ENCODE data around the gene PTPRE.

PTPRE gene

DNA sequence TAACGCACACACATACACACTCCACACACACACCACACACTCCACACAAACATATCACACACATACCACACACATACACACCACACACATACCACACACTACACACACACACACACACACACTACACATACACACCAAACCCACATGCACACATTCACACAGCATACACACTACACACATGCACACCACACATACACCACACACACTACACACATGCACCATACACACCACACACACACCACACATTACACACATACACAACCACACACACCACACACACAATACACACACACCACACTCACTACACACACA, 153.0 kb downstream of the PTPRE start:
- H3K9me3 Mint-ChIP-seq: no peaks in the 10 kb centered on the region
- TF ChIP-seq, protein P1, sequence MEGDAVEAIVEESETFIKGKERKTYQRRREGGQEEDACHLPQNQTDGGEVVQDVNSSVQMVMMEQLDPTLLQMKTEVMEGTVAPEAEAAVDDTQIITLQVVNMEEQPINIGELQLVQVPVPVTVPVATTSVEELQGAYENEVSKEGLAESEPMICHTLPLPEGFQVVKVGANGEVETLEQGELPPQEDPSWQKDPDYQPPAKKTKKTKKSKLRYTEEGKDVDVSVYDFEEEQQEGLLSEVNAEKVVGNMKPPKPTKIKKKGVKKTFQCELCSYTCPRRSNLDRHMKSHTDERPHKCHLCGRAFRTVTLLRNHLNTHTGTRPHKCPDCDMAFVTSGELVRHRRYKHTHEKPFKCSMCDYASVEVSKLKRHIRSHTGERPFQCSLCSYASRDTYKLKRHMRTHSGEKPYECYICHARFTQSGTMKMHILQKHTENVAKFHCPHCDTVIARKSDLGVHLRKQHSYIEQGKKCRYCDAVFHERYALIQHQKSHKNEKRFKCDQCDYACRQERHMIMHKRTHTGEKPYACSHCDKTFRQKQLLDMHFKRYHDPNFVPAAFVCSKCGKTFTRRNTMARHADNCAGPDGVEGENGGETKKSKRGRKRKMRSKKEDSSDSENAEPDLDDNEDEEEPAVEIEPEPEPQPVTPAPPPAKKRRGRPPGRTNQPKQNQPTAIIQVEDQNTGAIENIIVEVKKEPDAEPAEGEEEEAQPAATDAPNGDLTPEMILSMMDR (IDR thresholded peaks at IDR 0.05): no peak
- H3K36me3 Mint-ChIP-seq (ENCODE audit: low read depth): no peaks in the 10 kb centered on the region
- H3K4me1 Mint-ChIP-seq: peaks cover 27% of the 10 kb centered on the region
- H3K27me3 Mint-ChIP-seq (ENCODE audit: low read depth, poor library complexity): peaks cover 6% of the 10 kb centered on the region
- no peak for DNase-seq
- H3K4me3 Mint-ChIP-seq: no peak overlapping the region
- peak overlapping the region; percentile 10 for H3K27ac Mint-ChIP-seq

DNA sequence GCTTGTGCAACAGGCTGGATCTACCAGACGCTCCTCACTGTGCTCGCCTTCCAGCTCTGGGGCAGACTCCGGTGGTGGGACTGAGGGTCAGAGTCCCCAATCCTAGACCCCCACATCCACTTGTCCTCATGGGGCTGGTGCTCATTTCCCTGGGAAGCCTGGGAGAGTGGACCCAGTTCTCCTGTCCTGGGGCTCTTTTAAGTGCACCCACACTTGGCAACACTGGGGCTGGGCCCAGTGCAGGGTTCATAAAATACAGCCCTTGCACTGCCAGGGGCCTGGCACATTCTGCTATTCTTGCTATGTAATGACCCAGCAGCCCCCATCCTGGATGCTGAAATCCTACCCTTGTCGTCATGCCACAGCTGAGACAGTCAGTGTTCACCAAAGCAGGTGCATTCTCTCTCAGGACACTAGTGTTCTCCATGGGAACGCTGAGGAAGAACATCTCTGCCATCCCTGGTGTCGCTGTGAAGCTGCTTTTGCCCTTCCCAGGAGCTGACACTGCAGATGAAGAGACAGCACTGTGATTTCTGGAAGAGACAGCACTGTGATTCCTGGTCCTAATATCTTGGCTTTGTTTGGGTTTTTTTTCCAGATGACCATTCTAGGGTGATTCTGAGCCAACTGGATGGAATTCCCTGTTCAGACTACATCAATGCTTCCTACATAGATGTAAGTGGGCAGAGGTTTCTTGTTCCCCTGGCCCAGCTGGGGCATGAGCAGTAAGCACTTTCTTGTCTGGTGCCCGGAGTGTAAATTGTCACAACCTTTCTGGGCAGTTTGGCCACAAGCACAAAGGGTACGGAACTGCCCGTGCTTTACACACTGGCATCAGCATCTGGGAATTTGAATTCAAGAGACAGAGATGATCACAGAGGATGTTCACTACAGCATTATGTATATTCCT, 153.7 kb downstream of the PTPRE start:
- no peak overlapping the region for H3K27ac Mint-ChIP-seq
- H3K36me3 Mint-ChIP-seq (ENCODE audit: low read depth): no peaks in the 10 kb centered on the region
- TF ChIP-seq, protein P1 (IDR thresholded peaks at IDR 0.05): no peak
- no peak for DNase-seq
- peaks cover 27% of the 10 kb centered on the region for H3K4me1 Mint-ChIP-seq
- no peaks in the 10 kb centered on the region for H3K9me3 Mint-ChIP-seq
- H3K4me3 Mint-ChIP-seq: no peak overlapping the region
- peaks cover 9% of the 10 kb centered on the region for H3K27me3 Mint-ChIP-seq (ENCODE audit: low read depth, poor library complexity)

DNA sequence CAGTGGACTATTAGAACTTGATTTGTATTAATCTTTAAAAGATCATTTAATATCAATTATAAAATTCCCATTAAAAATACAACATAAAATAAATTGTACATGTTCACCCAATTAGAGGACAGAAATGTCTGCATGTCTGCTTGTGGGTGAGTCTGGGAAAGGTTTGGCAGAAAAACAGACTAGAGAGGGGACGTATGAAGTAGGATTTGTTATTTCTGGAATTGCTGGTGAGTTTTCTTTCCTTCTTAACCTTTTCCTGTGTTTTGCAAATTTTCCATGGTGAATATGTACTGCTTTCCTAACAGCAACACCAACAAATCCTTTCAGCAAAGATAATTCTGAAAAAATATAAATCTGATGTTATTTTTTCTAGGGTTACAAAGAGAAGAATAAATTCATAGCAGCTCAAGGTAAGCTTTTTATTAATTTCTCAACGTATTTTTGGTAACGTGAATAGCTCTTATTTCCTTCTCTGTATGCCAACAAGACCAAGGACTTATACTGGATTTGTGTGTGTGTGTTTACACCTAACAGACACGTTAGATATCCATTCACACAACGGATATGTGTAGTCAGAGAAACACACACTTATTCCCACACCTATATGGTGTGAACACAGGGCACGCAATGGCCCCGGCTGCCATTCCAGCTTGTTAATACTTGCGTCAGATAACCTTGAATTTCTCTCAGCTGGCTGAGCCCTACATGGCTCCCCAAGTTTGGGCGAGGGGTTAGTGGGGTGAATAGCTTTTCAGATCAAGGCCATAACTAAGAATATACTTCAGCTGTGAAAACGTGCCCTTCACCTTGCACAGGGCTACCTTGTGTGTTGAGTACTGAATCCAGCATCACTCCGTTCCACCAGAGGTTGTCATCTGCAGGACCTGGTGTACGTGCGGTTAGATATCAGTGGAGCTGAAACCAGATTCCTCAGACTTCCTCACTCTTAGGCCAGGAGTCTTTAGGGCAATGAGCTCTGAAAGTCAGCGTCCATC, 154.7 kb downstream of the PTPRE start:
- peaks cover 9% of the 10 kb centered on the region for H3K27me3 Mint-ChIP-seq (ENCODE audit: low read depth, poor library complexity)
- no peaks in the 10 kb centered on the region for H3K36me3 Mint-ChIP-seq (ENCODE audit: low read depth)
- H3K4me3 Mint-ChIP-seq: peak overlapping the region; percentile 6
- no peaks in the 10 kb centered on the region for H3K9me3 Mint-ChIP-seq
- peaks cover 27% of the 10 kb centered on the region for H3K4me1 Mint-ChIP-seq
- TF ChIP-seq, protein P1 (IDR thresholded peaks at IDR 0.05): no peak
- peak overlapping the region; percentile 24 for H3K27ac Mint-ChIP-seq
- DNase-seq: no peak

DNA sequence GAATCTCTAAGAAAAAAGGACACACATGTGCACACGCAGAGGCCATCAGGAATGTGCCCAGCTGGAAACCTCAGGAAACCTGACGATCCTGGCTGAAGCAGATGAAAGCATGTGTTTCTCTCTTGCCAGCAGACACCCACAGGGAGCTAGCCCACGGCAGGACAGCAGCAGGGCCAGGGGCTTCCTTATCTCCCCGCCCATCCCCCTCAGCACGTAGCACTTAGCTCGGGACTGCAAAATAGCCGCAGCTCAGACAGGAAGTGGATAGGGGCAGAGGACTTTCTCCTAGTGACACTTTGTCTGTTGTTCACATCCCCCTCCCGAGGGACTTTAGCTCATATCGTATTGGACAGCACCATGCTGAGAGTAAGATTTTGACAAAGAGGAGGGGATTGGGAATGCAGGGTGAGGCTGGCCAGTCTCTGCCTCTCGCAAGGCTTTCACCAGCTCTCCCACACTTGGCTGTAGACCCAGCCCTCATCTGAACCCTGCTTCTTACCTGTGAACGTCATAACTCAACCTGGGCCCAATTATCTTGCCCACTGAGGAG, 155.5 kb downstream of the PTPRE start:
- Mint-ChIP-seq H3K36me3 (ENCODE audit: low read depth) (peaks cover 5% of the 10 kb centered on the region), H3K27ac (peak overlapping the region; percentile 24), H3K27me3 (ENCODE audit: low read depth, poor library complexity) (peaks cover 12% of the 10 kb centered on the region), H3K9me3 (no peaks in the 10 kb centered on the region), H3K4me1 (peaks cover 27% of the 10 kb centered on the region), H3K4me3 (peak overlapping the region; percentile 6)
- TF ChIP-seq, protein P1 (IDR thresholded peaks at IDR 0.05): no peak
- DNase-seq: peak; percentile 30

DNA sequence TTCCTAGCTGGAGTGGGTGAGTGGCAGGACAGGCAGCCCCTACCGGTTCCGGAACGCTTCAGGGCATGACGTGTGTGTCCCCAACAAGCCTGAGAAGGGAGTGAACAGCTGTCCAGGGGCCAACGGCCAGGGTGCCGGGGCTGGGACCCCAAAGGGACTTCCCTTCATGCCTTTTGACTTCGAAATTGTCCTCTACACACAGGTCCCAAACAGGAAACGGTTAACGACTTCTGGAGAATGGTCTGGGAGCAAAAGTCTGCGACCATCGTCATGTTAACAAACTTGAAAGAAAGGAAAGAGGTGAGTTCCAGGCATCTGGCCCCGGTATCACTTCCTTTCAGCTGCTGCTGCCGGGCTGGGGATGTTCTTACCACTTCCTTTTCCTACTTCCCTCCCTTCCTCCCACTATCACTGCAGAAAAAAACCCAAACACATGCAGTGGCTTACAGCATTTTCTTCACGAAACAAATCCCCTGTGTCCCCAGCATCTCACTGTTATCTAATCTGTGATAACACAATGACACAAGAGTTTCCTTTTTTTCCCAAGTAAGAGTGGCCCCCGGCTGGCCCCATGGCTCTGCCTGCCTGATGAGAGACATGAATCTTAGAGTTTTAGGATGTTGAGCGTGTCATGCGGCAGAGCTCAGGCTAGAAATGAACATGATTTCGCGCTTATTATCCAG, 156.1 kb downstream of the PTPRE start:
- Mint-ChIP-seq H3K27ac (peak overlapping the region; percentile 26), H3K27me3 (ENCODE audit: low read depth, poor library complexity) (peaks cover 9% of the 10 kb centered on the region), H3K36me3 (ENCODE audit: low read depth) (peaks cover 6% of the 10 kb centered on the region), H3K4me3 (no peak overlapping the region), H3K4me1 (peaks cover 27% of the 10 kb centered on the region), H3K9me3 (no peaks in the 10 kb centered on the region)
- TF ChIP-seq, protein P1 (IDR thresholded peaks at IDR 0.05): no peak
- no peak for DNase-seq
